Fibroblast of pulmonary artery (primary cell): Measurements from ENCODE around the gene TMEM108.

Experiments
- DNase-seq: peaks from one replicate; pipeline ENCODE4 v3.0.0-alpha.2; 2010; ENCODE audit warnings: low read depth
- H3K4me3 ChIP-seq: replicated peaks from 2 replicates; pipeline ENCODE4 v1.5.1; 2011; ENCODE audit warnings: low read depth, mild to moderate bottlenecking, control low read depth, low read length, moderate library complexity
- CTCF ChIP-seq: IDR thresholded peaks from 2 replicates; pipeline ENCODE4 v1.5.1; 2011; ENCODE audit warnings: mild to moderate bottlenecking, control low read depth, low read length, inconsistent platforms; ENCODE audit errors: missing control alignments

The TMEM108 gene

GRCh38 chr3:133283958-133284807, 246.0 kb downstream of the TMEM108 start:
- no peak for DNase-seq
- TF ChIP-seq CTCF, result no peak
- no peak overlapping the region for H3K4me3 ChIP-seq

- H3K4me3 ChIP-seq, result no peak overlapping the region
- TF ChIP-seq CTCF, result no peak
- DNase-seq, result no peak
Measured at GRCh38 chr3:133289322-133289721, 251.1 kb downstream of the TMEM108 start.

GRCh38 chr3:133292296-133292695, 254.1 kb downstream of the TMEM108 start:
- no peak for TF ChIP-seq CTCF
- H3K4me3 ChIP-seq, result no peak overlapping the region
- DNase-seq, result no peak

GRCh38 chr3:133293397-133294110, 255.4 kb downstream of the TMEM108 start:
- no peak overlapping the region for H3K4me3 ChIP-seq
- TF ChIP-seq CTCF, result no peak
- DNase-seq, result no peak

- DNase-seq, result no peak
- TF ChIP-seq CTCF, result no peak
- H3K4me3 ChIP-seq, result no peak overlapping the region
Measured at GRCh38 chr3:133294253-133294652, 256.1 kb downstream of the TMEM108 start.

GRCh38 chr3:133295199-133295901, 257.2 kb downstream of the TMEM108 start:
- H3K4me3 ChIP-seq, result no peak overlapping the region
- DNase-seq, result peak; percentile 28
- TF ChIP-seq CTCF, result no peak
